Suppressor macrophage treated with lipopolysaccharide for 4 hours (primary cell): ENCODE results near the gene KLHL3.

Source experiments
- DNase-seq: peaks from one replicate; pipeline ENCODE4 v3.0.0-alpha.2; 2020

The KLHL3 gene

DNA sequence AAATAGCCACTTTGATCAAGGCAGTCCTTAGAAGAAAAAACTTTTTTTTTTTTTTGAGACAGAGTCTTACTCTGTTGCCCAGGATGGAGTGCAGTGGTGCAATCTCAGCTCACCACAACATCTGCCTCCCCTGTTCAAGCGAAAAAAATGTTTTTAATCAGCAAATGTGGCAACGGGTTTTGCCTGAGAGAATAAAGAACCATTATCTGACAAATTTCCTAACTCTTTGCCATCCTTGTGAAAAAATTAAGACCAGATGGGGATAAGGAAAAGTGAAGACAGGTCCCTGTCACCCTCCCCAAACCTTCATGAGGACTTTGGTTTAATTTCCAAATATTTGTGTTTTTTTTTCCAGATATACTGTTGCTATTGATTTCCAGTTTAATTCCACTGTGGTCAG is 129.5 kb downstream of the KLHL3 start:
- DNase-seq, result no peak

DNA sequence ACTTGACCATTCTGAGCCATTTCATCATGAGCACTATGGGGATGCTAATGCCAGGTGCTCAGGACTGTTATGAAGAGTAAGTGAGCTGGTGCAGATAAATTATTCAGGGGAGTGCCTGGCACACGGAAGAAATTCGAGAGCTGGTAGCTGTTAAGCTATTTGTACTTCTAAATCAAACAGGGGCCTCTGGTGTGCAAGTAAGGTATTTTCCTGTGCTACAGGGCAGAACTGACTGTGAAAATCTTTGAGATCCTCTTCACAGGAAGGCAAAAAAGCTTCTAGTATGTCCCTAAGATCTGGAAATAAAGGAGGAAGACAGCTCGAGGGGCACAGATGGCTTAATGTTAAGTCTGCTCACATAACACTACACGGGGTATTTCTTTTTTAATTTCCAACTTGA is 130.5 kb downstream of the KLHL3 start:
- DNase-seq, result no peak

DNA sequence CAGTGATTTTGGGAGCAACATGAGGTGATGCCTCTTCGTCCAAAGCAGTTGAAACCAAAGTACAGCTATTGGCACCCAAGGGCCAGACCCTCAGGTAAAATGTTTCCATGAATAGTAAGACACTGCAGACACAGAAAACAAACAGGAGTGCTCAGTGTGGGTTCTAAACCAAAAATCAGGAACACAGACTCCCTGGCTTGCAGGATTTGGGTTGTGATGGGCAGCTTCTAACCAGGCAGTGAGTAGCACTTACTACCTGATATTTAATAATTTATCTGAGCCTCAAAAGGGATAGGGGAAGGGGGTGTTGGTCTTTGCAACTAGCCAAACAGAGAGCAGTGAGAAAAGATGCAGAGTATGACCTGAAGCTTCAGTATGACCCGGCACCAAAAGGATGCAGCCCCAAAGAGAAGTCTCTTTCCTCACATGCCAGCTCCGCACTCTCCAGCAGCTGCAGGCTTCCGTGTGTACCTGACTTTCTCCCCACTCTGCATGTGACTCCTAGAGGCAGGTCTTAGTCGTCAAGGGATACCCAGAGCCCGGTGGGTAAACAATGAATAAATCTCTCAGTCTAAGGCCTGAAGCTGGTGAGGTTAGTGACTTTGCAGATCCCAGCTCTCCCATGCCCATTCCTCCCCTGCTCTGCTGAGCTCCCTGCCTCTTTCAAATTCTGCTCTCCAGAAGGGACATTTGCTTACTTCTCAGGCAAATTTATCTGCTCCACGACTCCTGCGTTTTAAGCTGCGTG is 131.4 kb downstream of the KLHL3 start:
- DNase-seq, result no peak

DNA sequence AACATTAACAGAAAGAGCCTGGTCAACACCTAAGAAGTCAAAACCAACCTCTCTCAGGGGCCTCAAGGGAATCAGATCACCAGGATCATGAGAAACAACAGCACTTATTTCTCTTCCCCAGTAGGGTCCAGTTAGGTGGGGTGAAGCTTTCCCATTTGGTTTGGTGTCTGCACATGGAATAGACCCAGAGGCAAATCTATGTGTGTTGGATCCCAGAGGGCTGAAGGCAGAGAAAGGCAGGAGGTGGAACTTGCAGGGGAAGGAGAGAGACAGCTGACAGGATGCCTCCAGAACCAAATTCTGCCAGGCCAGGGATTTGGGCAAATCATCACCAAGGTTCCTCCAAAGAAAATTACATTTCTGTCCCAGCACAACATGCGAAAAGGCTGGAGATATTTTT is 132.0 kb downstream of the KLHL3 start:
- no peak for DNase-seq

DNA sequence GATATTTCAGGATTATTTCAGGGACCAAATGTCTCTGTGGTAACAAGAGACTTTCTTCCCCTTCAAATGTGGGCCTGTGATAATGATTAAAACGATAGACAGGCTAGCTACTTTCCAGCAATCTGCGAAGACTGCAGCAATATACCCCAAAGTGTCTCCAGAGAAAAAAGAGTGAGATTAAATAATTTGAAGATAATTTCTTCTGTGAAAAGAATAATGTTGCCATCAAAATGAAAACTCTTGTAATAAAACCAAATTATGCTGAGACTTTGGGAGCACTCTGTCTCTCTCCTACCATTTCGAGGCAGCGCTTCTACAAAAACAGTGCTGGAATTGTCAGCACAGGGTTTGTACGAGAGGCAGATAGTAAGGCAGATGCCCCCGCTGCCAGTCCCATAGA is 132.5 kb downstream of the KLHL3 start:
- DNase-seq, result no peak

DNA sequence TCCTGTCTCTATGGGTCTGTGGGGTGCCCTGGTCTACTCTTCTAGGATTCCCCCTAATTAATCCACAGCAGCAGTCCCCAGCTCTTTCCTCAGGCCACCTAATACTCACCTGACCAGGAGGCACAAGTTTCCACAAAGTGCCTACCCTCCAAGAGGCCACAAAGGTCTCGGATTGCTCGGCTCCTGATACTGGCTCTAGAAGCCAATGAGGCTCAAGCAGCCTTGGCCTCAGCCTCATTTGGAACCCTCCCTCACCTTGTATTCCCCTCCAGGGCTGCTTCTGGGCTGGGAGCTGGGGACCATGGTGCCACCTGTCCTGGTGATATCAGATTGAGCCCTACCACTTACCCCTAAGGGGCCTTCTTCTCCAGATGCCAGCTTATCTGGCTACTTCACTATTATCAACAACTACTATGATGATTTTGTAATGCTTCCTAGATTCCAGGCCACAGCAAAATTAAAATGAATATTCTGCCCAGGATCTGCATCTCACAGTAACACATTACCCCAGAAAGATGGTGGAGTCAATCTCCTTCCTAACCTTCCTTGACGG is 133.1 kb downstream of the KLHL3 start:
- DNase-seq, result no peak

DNA sequence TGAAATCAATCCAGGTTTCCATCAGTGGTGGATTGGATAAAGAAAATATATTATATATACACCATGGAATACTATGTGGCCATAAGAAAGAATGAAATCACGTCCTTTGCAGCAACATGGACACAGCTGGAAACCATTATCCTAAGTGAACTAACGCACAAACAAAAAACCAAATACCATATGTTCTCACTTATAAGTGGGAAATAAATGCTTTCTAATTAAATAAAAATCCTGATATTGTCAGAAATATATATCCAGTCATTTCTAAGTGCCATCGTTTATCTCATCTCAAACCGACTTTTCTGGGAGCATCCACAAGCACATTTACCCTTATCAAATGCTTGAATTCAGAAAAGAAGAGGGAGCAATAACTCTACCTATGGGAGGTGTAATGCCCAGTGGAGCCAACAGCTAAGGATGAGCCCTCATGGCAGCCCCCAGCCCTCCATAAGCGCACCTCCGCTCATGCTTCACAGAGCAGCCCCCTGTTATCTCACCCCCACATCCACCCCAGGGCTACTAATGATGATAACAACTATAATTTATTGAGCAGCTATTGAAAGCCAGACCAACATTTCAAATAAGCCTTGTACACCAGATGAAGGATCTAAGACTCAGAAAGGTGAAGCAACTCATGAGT is 135.0 kb downstream of the KLHL3 start:
- DNase-seq, result no peak

DNA sequence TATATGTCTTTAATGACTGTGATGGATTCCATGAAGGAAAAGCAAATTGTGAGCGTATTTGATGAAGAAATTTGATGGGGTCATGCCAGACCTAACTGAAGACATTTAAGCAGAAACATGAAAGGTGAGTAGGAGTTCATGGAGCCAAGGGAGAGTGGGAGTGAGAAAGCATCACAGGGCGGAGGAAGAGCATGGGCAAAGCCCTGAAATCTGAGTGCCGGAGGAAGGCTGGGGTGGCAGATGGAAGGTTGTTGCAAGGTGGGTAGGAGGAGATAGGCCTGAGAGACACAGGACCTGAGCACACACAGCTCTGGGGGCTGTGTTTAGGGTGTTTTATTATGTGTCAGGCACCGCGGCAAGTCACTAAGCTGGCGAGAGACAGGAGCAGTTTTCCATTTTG is 136.4 kb downstream of the KLHL3 start:
- DNase-seq, result no peak

DNA sequence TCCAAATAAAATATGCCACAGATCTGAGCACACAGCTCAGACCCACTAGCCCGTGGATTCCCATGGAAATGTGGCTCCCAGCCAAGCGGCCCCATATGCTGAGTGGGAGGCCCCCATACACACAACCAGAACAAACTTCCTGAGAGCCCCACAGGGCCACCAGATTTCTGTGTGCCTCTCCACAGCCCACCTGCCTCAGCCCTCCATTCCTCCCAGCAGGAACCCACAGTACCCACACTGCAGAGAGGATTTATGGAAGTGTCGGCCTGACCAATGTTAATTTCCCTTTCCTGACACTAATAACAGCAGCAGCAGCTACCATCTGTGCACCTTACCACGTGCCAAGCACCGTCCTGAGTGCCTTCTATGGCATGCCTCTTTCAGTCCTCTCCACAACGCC is 137.5 kb downstream of the KLHL3 start:
- DNase-seq, result no peak

DNA sequence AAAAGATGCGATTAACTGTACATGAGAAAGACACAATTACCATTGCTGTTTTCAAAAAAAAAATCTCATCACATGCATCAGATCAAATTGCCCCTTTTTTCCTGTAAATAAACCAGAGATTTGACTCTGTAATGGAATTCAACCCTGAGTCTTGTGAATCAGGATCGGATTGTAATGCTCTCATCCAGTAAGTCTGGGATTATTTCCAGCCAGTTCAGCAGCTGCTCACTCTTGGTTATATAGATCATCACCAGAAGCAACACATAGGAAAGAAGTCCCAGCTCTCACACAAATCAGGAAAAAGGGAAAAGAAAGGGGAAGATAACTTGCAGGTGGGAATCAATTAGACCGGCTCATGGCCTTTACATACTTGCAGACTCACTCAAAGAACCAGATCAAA is 138.9 kb downstream of the KLHL3 start:
- DNase-seq, result no peak

DNA sequence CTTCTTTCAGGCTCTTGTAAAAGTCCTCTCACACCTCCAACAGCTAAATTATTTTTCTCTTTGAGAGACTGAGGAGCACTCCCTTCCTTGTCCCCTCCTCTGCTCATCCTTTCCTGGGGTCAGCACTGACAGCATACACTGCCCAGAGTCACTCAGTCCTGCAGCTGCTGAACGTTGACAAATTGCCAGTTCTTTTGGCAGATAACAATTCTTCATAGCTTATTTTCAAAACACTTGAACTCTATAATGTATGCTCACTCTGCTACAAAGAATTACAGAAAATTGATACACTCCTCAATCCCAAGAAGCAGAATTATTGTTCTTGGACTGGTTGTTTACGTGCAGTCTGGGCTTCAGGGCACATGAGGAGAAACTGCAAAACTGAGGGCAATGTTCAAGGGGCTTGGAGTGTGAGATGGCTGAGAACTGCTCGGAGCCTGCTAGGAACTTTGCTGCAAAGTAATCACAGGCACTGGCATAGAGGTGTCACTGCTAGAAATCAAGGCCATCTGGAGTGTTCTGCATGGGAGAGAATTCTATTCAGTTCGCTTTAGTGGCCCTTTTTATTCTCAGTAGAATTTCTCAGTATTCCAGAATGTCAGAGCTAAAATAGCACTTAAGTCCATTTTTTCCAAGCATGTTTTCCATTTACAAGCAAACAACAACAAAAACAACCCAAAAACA is 140.4 kb downstream of the KLHL3 start:
- DNase-seq, result no peak

DNA sequence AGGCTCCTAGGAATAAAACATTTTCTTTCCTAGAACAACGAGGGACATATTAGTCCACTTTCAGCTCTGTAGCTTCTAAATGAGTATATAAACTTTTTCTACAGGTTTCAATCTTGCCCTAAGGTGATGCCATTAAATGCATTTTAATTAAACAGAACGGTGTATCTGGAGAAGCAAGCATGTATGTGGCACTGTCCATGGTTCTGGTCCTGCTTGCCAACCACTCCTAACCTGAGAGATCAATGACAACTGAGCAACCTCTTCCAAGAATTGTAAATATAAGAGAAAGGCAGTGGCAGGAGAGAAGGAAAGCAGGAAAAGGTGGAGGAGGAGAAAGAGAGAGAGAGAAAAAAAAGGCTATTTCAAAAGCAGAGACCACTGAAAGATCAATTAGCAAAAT is 141.2 kb downstream of the KLHL3 start:
- DNase-seq, result no peak

DNA sequence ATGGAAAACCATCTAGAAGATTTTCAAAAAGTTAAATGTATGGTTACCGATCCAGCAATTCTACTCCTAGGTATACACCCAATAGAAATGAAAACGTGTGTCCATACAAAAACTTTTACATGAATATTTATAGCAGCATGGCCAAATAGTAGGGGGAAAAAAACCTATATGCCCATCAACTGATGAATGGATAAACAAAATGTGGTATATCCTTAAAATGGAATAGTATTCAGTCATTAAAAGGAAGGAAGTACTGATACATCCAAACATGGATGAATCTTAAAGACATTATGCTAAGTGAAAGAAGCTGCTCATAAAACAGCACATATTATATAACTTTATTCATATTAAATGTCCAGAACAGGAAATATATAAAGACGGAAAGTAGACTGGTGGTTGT is 143.6 kb downstream of the KLHL3 start:
- DNase-seq, result no peak

DNA sequence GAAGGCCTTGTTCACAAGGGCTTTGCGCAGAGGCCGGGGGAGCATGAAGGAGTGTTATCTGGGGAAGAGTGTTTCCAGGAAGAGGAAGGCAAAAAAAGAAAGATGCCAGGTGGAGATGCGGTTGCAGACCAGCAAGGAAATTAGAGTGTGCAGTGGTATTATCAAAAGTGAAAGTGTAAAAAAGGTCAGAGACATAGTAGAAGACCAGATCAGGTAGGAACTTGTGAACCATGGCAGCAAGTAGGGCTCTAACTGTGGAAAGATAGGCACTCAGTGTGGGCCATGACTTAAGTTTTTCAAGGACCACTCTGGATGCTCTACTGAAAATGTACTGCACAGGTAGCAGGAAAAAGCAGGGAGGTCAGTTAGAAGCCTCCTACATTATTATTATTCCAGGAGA is 146.7 kb downstream of the KLHL3 start:
- no peak for DNase-seq

DNA sequence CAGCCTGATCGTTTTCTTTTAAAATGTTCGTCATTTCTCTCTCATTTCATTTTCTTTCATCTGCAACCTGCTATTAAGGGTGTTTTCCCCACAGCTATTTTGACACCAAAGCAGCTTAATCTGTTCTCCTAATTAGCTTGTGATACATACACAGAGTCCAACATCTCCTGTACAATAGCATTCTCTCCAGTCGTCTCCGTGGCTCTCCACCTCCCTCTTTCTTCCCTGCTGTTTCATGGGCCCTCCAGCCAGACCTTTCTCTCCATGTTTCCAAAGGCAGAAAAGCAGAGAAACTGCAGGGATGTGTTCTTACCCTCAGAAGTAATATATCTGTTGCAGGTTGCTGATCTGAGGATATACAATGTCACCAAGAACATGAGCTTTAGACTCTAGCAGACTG is 148.0 kb downstream of the KLHL3 start:
- DNase-seq, result no peak

DNA sequence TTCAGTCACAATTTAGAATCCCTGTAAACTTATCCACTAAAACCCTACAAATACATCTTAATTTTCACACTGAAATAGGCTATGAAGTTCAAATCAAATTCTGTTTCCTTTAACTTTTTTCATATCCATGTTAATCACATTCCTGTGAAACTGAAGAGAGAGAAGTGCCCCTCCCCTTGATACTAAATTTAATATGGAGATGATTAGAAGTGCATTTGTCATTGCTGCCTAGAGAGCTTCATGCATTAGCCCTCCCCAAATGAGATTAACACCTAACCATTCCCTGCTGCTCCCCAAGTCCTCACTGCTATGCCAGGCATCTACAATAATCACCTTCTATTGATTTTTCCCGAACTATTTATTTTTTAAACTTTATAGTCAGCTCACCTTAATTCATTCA is 151.6 kb downstream of the KLHL3 start:
- no peak for DNase-seq

DNA sequence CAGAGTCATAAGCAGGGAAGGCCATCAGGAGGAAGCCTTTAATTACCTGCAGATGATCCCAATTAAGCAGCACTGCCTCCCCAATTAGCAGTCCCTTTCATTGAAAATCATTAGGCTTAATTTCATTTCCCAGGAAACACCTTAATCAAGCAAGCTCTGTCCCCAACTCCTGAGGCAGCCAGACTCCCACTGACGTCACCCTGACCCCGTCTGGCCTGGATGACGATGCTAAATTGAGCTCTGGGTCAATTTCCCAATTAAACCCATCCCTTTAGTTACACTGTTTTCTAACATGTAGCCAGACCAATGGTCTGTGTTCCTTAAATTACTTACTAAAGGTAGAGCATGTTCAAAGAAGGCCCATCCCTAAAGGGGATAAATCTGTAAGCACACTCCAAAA is 152.8 kb downstream of the KLHL3 start:
- no peak for DNase-seq

DNA sequence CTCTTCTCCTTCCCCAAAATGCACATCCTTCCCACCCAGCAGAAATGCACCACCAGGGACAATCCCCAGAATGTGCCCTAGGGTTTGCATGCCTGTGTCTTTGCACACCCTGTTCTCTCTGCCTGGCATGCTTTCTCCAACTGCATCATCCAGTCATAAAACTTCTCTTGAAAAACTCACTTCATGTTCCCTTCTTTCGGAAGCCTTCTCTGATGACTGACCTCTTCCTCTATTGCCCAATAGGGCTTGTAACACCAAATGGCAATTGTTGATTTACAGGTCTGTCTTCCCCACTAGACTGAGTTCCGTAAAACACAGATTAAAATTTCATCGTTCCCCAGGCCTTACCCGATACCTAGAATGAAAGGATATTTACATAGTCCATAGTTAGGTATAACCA is 153.7 kb downstream of the KLHL3 start:
- DNase-seq, result peak; percentile 75

DNA sequence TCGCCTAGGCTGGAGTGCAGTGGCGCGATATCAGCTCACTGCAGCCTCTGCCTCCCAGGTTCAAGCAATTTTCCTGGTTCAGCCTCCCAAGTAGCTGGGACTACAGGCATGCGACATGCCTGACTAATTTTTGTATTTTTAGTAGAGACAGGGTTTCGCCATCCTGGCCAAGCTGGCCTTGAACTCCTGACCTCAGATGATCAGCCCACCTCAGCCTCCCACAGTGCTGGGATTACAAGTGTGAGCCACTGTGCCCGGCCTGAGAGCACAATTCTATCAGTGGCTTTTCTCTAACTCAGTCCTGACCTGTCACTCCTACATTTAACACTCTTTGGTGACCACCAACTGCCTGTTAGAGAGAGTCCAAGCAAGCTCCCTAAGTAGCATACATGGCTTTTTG is 154.1 kb downstream of the KLHL3 start:
- no peak for DNase-seq

DNA sequence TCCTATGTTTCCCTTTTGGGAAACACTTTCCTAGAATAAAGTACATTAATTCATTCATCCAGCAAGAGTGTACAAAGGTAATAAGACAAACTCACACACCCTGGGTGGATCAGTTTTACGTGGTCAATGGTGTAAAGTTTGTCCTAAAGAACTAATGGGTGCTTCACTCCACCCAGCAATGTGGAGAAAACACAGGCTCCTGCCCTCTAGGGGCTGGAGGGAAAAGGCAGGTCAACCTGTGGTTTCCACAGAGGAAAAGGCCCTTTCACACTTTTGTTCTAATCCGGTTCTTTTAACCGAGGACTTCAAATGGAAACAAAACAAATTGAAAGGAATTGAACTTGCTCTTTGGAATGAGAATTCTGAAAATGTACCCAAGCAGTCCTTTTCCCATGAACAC is 155.9 kb downstream of the KLHL3 start:
- DNase-seq, result no peak

DNA sequence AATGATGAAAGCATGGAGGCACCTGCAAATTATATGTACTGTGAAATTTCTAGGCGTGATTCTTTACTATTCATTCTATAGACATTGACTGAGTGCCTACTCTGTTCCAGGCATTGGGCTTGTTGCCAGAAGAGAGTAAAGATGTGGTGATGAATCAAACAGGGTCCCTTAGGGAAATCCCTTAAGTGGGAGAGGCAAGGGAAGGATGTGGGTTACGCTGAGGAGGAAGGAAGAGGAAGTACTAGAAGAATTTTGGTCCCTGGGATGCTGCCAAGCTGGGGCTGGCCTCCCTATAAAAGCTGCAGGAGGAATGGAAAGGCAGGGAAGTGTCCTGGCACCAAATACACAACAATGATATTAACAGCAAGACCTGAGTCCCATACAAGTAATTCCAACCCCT is 160.0 kb downstream of the KLHL3 start:
- DNase-seq, result peak; percentile 75

DNA sequence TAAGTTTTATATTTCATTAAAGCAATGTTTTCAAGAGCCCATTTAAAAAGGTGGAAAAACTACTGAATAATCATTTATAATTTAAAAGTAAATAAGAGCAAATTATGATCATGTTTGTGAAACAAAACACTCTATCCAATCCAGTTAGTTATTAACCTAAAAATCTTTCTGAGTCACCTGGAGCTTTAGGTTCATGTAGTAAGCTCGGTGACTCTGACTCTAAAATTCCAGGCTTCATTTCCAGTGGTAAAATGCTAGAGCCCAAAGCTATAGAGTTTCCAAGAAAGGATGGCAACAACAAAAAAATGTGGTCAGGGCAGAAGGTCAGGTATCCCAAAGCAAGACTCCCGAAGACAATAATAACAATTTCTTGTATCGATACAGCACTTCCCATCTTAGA is 160.7 kb downstream of the KLHL3 start:
- DNase-seq, result no peak

DNA sequence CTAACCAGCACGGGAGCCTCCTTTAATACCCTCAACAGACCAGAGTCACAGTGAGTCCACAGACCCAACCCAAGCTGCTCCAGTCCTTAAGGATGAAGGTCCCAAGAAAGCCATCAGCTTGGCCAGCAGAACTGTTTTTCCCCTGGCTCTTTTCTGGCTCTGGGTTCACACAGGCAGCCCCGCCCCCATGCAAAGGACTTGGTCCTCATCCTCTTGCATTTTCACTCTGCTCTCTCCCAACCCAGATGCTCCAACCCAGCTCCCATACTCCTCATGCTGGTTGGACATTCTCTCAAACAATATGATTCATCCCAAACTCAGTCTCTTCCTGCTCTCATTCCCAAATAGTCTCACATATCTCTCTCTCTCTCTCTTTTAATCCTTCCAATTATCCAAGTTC is 162.5 kb downstream of the KLHL3 start:
- DNase-seq, result no peak

DNA sequence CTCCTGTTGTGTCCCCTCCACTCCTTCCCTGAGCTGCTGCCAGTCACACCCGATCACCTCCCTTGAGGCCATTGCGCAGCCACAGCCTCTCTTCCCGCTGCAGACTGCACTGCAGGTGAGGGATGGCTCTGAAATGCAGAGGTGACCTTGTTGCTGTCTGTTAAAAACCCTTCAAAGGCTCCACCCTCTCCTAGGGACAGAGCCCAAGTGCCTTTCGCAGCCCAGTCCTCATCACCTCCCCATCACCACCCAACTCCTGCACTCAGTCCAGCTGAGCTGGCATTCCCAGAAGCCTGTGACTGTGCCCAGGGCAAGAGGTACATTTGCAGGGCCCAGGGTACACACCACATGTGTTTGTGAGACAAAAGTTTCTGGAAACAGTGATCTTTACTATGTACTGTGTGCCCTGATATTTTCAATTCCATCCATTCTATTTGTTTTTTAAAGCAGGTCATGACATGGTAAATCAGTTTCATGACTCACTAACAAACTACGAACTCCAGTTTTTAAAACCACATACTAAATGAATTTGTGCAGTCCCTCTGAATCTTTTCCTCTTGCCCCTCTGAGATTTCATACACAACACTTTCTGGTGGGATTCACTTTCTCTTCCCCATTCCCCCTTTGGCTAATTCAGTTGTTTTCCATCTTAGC is 163.7 kb downstream of the KLHL3 start:
- DNase-seq, result no peak
